KMS-11 (cell line): ENCODE data around the gene ADGRG3.

Source experiments
- H2AFZ ChIP-seq: fragments of 200-600 bp; sonication (generic); 2 replicates; pipeline ENCODE4 v1.6.1; 2016; ENCODE audit warnings: antibody characterized with exemption, mixed run types, low read depth
- H3K27ac ChIP-seq: fragments of 200-600 bp; sonication (generic); 2 replicates; pipeline ENCODE4 v1.6.1; 2016; ENCODE audit warnings: mild to moderate bottlenecking, mixed run types
- H3K27me3 ChIP-seq: fragments of 200-600 bp; sonication (generic); 2 replicates; pipeline ENCODE4 v1.6.1; 2017; ENCODE audit warnings: mild to moderate bottlenecking, low read depth, mixed run types, moderate library complexity; ENCODE audit not compliant: insufficient read depth
- H3K36me3 ChIP-seq: fragments of 200-600 bp; sonication (generic); 2 replicates; pipeline ENCODE4 v1.6.1; 2017; ENCODE audit warnings: mild to moderate bottlenecking, mixed run types; ENCODE audit not compliant: insufficient read depth
- H3K4me1 ChIP-seq: fragments of 200-600 bp; sonication (generic); 2 replicates; pipeline ENCODE4 v1.6.1; 2016; ENCODE audit warnings: mild to moderate bottlenecking, low read depth, mixed run types; ENCODE audit not compliant: poor library complexity, severe bottlenecking
- H3K4me2 ChIP-seq: fragments of 200-600 bp; sonication (generic); 2 replicates; pipeline ENCODE4 v1.7.0; 2016; ENCODE audit warnings: mild to moderate bottlenecking, mixed run types
- H3K4me3 ChIP-seq: fragments of 200-600 bp; sonication (generic); IDR thresholded peaks from 2 replicates; pipeline ENCODE4 v1.6.1; 2017; ENCODE audit warnings: low read depth, low read length, mixed read lengths; ENCODE audit not compliant: insufficient read depth
- H3K79me2 ChIP-seq: fragments of 200-600 bp; sonication (generic); 2 replicates; pipeline ENCODE4 v1.6.1; 2016; ENCODE audit warnings: low read depth, mixed run types; ENCODE audit not compliant: insufficient read depth
- H3K9ac ChIP-seq: fragments of 200-600 bp; sonication (generic); 2 replicates; pipeline ENCODE4 v1.6.1; 2016; ENCODE audit warnings: mild to moderate bottlenecking, mixed run types
- H4K20me1 ChIP-seq: fragments of 200-600 bp; sonication (generic); 2 replicates; pipeline ENCODE4 v1.6.1; 2016; ENCODE audit warnings: mild to moderate bottlenecking, mixed run types; ENCODE audit not compliant: insufficient read depth
- TF ChIP-seq, protein P1 (sequence below): fragments of 200-600 bp; sonication (generic); conservative IDR thresholded peaks from 2 replicates; pipeline ENCODE4 v1.6.1; 2017; ENCODE audit warnings: low read depth, mild to moderate bottlenecking, antibody characterized with exemption, low read length, moderate library complexity, mixed read lengths

ADGRG3 gene

GRCh38 chr16:57722210-57722499 lies 54.0 kb downstream of the ADGRG3 start:
- H3K4me1 ChIP-seq: no peaks in the 10 kb centered on the region
- no peak overlapping the region for H3K27ac ChIP-seq
- no peak overlapping the region for H3K4me2 ChIP-seq
- no peaks in the 10 kb centered on the region for H3K79me2 ChIP-seq
- no peak overlapping the region for H3K4me3 ChIP-seq
- no peaks in the 10 kb centered on the region for H4K20me1 ChIP-seq
- TF ChIP-seq, protein P1, sequence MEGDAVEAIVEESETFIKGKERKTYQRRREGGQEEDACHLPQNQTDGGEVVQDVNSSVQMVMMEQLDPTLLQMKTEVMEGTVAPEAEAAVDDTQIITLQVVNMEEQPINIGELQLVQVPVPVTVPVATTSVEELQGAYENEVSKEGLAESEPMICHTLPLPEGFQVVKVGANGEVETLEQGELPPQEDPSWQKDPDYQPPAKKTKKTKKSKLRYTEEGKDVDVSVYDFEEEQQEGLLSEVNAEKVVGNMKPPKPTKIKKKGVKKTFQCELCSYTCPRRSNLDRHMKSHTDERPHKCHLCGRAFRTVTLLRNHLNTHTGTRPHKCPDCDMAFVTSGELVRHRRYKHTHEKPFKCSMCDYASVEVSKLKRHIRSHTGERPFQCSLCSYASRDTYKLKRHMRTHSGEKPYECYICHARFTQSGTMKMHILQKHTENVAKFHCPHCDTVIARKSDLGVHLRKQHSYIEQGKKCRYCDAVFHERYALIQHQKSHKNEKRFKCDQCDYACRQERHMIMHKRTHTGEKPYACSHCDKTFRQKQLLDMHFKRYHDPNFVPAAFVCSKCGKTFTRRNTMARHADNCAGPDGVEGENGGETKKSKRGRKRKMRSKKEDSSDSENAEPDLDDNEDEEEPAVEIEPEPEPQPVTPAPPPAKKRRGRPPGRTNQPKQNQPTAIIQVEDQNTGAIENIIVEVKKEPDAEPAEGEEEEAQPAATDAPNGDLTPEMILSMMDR: no peak
- H2AFZ ChIP-seq: no peak overlapping the region
- H3K27me3 ChIP-seq: no peaks in the 10 kb centered on the region
- H3K36me3 ChIP-seq: no peaks in the 10 kb centered on the region
- no peak overlapping the region for H3K9ac ChIP-seq

DNA sequence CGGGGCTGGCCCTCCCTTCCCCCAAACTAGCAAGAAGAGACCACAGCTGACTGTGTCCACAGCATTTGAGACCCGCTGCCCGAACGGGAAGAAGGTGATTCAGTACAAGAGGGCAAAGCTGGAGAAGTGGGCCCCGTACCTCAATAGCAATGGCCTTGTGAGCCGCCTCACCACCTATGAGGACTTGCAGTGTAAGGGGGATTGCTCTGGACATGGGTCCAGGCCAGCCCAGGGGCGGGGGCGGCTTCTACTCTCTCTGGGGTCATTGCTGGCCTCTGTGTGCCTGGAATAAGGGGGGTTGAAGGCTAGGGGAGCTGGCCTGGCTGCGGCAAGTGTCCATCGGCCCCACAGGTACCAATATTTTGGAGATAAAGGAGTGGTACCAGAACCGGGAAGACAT lies 54.5 kb downstream of the ADGRG3 start:
- TF ChIP-seq, protein P1: no peak

DNA sequence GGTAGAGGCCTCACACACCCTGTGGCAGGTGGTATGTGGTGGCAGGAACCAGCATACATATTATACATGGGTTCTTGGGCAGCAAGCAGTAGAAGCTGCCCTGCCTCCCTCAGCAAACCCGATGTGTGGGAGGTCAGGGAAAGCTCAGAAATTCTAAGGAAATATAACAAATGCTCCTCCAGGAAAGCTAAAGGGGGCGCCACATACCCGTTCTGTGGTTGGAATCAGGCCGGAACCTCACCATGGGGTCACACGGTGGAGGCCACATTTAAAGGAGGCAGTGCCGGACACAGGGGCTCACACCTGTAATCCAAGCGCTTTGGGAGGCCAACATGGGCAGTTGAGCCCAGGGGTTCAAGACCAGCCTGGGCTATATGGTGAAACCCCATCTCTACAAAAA lies 55.1 kb downstream of the ADGRG3 start:
- Histone ChIP-seq H2AFZ (no peak overlapping the region), H3K79me2 (no peaks in the 10 kb centered on the region), H3K27ac (no peak overlapping the region), H3K9ac (no peak overlapping the region), H3K36me3 (no peaks in the 10 kb centered on the region), H3K4me2 (no peak overlapping the region), H3K4me3 (no peak overlapping the region), H3K4me1 (no peaks in the 10 kb centered on the region), H3K27me3 (no peaks in the 10 kb centered on the region), H4K20me1 (no peaks in the 10 kb centered on the region)
- TF ChIP-seq, protein P1: no peak

More for the DNA sequence above, 54.5 kb downstream of the ADGRG3 start:
- no peak overlapping the region for H3K9ac ChIP-seq
- H3K4me3 ChIP-seq: no peak overlapping the region
- H3K79me2 ChIP-seq: no peaks in the 10 kb centered on the region
- no peak overlapping the region for H3K27ac ChIP-seq
- no peaks in the 10 kb centered on the region for H4K20me1 ChIP-seq
- no peak overlapping the region for H3K4me2 ChIP-seq
- H3K36me3 ChIP-seq: no peaks in the 10 kb centered on the region
- H3K27me3 ChIP-seq: no peaks in the 10 kb centered on the region
- no peaks in the 10 kb centered on the region for H3K4me1 ChIP-seq
- no peak overlapping the region for H2AFZ ChIP-seq

DNA sequence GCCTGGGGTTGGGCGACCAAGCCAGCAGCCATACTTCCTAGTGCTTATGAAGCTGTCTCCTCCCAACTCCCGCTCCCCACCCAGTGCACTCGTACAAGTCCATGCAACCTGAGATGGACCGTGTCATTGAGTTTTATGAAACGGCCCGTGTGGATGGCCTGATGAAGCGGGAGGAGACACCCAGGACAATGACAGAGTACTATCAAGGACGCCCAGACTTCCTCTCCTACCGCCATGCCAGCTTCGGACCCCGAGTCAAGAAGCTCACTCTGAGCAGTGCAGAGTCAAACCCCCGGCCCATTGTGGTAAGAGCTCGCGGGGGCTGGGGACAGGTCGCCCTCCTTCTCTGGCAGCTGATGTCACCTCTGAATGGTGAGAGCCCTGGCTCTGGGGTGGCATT lies 56.4 kb downstream of the ADGRG3 start:
- no peaks in the 10 kb centered on the region for H3K79me2 ChIP-seq
- TF ChIP-seq, protein P1: no peak

GRCh38 chr16:57725151-57725550 lies 57.0 kb downstream of the ADGRG3 start:
- Histone ChIP-seq H3K9ac (no peak overlapping the region), H4K20me1 (no peaks in the 10 kb centered on the region), H3K36me3 (no peaks in the 10 kb centered on the region), H3K27me3 (no peaks in the 10 kb centered on the region), H3K27ac (no peak overlapping the region), H3K79me2 (no peaks in the 10 kb centered on the region), H3K4me1 (no peaks in the 10 kb centered on the region), H3K4me3 (no peak overlapping the region), H3K4me2 (no peak overlapping the region), H2AFZ (no peak overlapping the region)
- TF ChIP-seq, protein P1: no peak

More for the DNA sequence above, 56.4 kb downstream of the ADGRG3 start:
- Histone ChIP-seq H4K20me1 (no peaks in the 10 kb centered on the region), H3K4me1 (no peaks in the 10 kb centered on the region), H3K36me3 (no peaks in the 10 kb centered on the region), H3K27me3 (no peaks in the 10 kb centered on the region), H3K9ac (no peak overlapping the region), H3K27ac (no peak overlapping the region), H3K4me2 (no peak overlapping the region), H2AFZ (no peak overlapping the region), H3K4me3 (no peak overlapping the region)
